HG03520 (cell line): ENCODE measurements around the gene NLRC5.

Source experiments
- ATAC-seq: cut with Tn5 transposase; IDR thresholded peaks from one replicate; pipeline ENCODE4 v1.9.1; 2021; ENCODE audit warnings: mild to moderate bottlenecking, moderate library complexity; ENCODE audit not compliant: unreplicated experiment

NLRC5 gene

DNA sequence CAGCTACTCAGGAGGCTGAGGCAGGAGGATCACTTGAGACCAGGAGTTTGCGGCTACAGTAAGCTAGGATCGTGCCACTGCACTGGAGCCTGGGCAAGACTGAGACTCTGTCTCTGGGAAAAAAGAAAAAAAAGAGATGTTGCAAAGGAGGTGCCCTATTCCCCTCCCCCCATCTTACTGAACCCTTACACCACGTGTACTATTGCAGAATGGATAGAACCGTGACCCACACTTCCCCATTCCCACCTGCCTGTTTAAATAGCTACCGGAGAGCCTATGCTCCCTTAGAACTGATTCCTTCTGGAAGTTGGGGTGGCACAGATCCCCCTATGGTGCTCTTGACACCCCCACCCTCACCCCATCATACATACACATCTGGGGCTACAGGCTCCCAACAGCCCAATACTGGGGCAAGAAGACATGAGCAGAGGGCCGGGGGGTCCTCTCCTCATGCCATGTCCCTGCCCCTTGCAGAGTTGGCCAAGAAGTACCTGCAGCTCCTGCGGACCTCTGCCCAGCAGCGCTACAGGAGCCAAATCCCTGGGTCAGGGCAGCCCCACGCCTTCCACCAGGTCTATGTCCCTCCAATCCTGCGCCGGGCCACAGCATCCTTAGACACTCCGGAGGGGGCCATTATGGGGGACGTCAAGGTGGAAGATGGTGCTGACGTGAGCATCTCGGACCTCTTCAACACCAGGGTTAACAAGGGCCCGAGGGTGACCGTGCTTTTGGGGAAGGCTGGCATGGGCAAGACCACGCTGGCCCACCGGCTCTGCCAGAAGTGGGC, 35.7 kb downstream of the NLRC5 start:
- no peak for ATAC-seq

GRCh38 chr16:57025941-57026777, 36.8 kb downstream of the NLRC5 start:
- ATAC-seq, result no peak

DNA sequence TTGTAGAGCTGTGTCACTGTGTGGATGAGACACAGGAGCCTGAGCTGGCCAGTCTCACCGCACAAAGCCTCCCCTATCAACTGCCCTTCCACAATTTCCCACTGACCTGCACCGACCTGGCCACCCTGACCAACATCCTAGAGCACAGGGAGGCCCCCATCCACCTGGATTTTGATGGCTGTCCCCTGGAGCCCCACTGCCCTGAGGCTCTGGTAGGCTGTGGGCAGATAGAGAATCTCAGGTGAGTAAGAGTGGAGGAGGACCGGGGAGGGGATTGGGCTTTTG, 37.4 kb downstream of the NLRC5 start:
- ATAC-seq, result no peak

- ATAC-seq, result no peak
Observed at GRCh38 chr16:57027067-57027466, 37.7 kb downstream of the NLRC5 start.

GRCh38 chr16:57028086-57028485, 38.7 kb downstream of the NLRC5 start:
- no peak for ATAC-seq

GRCh38 chr16:57029161-57030160, 40.1 kb downstream of the NLRC5 start:
- no peak for ATAC-seq

DNA sequence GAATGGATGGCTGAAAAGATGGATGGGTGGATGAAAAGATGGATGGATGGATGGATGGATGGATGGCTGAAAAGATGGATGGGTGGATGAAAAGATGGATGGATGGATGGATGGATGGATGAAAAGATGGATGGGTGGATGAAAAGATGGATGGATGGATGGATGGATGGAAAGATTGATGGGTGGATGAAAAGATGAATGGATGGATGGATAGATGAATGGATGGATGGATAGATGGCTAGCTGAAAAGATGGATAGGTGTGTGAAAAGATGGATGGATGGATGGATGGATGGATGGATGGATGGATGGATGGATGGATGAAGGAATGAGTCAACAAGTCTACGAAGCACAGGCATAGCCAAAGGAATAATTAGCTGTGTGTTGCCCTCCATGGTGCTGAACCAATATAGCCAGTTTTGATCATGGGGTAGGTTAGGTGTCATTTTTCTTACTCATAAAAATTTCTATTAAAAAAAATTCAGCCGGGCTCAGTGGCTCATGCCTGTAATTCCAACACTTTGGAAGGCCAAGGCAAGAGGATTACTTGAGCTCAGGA, 41.1 kb downstream of the NLRC5 start:
- no peak for ATAC-seq

GRCh38 chr16:57031156-57031555, 41.8 kb downstream of the NLRC5 start:
- no peak for ATAC-seq

DNA sequence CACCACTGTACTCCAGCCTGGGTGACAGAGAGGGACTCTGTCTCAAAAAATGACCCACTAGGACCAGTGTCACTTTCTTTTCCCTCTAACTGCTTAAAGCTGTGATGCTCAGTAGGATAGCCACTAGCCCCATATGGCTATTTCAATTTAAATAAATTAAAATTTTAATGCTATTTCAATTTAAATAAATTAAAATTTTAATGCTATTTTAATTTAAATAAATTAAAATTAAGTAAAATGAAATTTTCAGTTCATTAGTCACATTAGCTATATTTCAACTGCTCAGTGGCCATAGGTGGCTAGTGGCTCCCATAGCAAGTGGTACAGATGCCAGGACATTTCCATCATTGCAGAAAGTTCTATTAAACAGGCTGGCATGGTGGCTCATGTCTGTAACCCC, 43.0 kb downstream of the NLRC5 start:
- no peak for ATAC-seq

- no peak for ATAC-seq
Observed at GRCh38 chr16:57032931-57033330, 43.6 kb downstream of the NLRC5 start.

DNA sequence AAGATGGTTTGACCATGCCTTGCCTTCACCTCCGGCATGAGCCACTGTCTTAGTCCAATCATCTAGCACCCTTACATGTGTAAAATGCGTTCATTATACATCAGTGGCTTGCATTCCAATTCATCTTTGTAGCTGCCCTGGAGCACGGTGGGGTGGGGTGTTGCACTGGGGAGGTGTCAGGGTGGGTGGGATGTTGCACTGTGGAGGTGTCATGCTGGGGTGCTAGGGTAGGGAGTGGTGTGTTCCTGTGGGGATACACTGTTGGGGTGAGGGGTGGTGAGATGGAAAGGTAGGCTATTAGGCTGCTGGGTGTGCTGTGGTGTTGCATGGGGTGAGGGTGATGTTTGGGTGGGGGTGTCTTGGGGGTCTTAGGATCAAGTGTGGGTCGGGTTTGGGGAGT, 47.0 kb downstream of the NLRC5 start:
- ATAC-seq, result no peak

GRCh38 chr16:57036945-57037344, 47.6 kb downstream of the NLRC5 start:
- ATAC-seq, result no peak

DNA sequence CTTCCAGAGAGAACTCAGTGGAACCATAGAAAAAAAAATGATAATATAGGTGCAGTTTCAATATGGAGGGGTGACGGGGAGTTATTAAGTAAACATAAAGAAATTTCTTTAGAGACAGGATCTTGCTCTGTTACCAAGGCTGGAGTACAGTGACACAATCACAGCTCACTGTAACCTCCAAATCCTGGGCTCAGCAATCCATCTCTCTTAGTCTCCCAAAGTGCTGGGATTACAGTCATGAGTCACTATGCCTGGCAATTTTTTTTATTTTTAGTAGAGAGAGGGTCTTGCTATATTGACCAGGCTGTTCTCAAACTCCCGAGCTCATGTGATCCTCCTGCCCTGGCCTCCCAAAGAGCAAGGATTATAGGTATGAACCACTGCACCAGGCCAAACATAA, 48.8 kb downstream of the NLRC5 start:
- ATAC-seq, result no peak

- ATAC-seq, result no peak
Observed at GRCh38 chr16:57039148-57039812, 49.9 kb downstream of the NLRC5 start.

- peak; percentile 12 for ATAC-seq
Observed at GRCh38 chr16:57041182-57042156, 52.1 kb downstream of the NLRC5 start.

DNA sequence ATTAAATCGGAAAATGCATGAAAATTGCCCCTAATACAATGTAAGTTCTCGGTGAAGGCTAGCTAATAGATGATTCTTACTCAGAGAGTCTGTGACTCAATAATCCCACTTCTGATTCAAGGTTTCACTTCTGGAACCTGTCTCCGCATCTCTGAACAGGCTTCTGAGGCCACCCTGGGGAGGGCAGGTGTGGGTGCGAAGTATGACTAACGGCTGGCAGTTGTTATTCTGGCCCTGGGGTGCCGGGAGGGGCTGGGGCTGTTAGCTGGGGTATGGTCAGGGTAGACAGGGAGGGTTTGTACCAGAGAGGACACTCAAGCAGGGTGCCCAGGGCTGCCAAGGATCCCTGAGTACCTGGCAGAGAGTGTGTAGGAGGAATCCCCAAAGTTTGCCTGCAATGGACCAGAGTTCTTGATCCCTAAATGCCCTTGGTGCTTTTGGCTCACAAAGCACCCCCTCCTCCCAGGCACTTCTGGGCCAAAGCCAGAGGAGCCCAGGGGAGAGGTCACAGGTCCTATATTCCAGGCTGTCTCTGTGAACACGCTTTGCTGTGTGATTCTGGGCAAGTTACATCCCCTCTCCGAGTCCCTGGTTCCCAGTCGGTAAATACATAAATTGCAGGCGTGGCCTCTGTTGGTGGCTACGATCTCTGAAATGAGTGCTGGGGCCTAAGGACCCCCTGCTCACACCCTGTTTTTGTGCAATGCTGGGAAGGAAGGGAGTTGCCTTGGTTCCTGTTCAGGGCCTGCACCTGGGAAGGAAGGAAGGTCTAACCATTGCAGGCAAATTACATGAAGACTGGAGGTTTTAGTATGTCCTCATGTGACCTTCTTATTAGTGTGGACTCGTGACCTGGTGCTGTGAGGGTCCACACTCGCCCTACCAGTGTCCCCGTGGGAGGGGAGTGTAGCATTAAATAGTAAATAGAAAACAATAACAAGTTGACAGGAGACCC, 53.1 kb downstream of the NLRC5 start:
- ATAC-seq, result peak; percentile 71

DNA sequence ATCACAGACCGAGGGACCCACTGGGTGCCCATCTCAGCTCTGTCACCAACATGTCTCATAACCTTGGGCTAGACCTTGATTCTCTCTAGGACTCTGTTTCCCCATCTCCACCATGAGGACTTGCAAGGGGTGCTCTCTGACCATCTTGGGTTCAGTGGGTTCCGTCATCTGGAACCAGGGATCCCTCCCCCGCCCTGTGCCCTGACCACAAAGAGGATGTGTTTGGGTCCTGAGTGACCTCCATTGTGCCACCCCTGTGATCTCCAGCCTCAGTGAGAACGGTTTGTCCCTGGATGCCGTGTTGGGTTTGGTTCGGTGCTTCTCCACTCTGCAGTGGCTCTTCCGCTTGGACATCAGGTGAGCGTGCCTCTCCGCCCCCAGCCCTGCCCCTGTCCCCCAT, 53.9 kb downstream of the NLRC5 start:
- no peak for ATAC-seq
